Kidney epithelial cell (primary cell): ENCODE measurements around the gene RTP3. TPM values are rescaled to one million over a fixed set of nuclear protein-coding genes. Genes with fewer than 3 reads are reported as not detected.

ENCODE experiments used
- DNase-seq: peaks from one replicate; pipeline ENCODE4 v3.0.0-alpha.2; 2010; ENCODE audit warnings: low read depth
- H3K27me3 ChIP-seq: 2 replicates; pipeline ENCODE4 v1.6.0; 2011; ENCODE audit warnings: low read length; ENCODE audit not compliant: control insufficient read depth, insufficient read depth
- H3K36me3 ChIP-seq: 2 replicates; pipeline ENCODE4 v1.5.1; 2011; ENCODE audit warnings: low read length; ENCODE audit not compliant: control insufficient read depth, insufficient read depth
- H3K4me3 ChIP-seq: 2 replicates; pipeline ENCODE4 v1.5.1; 2011; ENCODE audit warnings: low read depth, mild to moderate bottlenecking, control low read depth, low read length
- total RNA-seq: library from RNA; depleted of rRNA; stranded (reverse); fragments of >200 nt; gene quantifications from 2 replicates; pipeline ENCODE4 v1.2.3, GENCODE V29; 2015
- TF ChIP-seq, protein P1 (sequence below): IDR thresholded peaks from 2 replicates; pipeline ENCODE4 v1.5.1; 2011; ENCODE audit warnings: mild to moderate bottlenecking, moderate library complexity, low read length, control low read depth, inconsistent platforms; ENCODE audit not compliant: insufficient read depth, poor library complexity, severe bottlenecking

The RTP3 gene
- total RNA-seq, 1 donor from 2014 or later = not detected

DNA sequence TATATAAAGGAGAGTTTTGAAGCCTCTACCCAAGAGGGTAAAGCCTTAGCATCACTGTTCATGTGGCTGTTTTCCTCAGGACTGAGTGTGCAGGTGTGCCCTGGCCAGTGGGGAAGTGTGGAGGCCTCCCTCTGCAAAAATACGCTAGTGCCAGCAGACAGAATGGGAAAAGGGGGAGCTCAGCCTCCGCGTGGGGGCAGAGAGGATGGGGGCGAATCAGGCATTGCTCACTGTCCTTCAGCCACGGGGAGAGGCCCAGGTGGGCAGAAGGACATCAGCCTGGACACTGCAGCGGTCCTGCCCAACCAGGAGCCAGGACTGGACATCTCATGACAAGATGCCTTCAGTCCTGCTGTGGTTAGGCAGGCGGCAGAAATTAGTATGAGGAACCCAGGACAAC is 43.2 kb upstream of the RTP3 start:
- H3K4me3 ChIP-seq = no peak overlapping the region
- H3K36me3 ChIP-seq = no peaks in the 10 kb centered on the region
- no peak for DNase-seq
- TF ChIP-seq, protein P1, sequence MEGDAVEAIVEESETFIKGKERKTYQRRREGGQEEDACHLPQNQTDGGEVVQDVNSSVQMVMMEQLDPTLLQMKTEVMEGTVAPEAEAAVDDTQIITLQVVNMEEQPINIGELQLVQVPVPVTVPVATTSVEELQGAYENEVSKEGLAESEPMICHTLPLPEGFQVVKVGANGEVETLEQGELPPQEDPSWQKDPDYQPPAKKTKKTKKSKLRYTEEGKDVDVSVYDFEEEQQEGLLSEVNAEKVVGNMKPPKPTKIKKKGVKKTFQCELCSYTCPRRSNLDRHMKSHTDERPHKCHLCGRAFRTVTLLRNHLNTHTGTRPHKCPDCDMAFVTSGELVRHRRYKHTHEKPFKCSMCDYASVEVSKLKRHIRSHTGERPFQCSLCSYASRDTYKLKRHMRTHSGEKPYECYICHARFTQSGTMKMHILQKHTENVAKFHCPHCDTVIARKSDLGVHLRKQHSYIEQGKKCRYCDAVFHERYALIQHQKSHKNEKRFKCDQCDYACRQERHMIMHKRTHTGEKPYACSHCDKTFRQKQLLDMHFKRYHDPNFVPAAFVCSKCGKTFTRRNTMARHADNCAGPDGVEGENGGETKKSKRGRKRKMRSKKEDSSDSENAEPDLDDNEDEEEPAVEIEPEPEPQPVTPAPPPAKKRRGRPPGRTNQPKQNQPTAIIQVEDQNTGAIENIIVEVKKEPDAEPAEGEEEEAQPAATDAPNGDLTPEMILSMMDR = no peak
- peaks cover 5% of the 10 kb centered on the region for H3K27me3 ChIP-seq

DNA sequence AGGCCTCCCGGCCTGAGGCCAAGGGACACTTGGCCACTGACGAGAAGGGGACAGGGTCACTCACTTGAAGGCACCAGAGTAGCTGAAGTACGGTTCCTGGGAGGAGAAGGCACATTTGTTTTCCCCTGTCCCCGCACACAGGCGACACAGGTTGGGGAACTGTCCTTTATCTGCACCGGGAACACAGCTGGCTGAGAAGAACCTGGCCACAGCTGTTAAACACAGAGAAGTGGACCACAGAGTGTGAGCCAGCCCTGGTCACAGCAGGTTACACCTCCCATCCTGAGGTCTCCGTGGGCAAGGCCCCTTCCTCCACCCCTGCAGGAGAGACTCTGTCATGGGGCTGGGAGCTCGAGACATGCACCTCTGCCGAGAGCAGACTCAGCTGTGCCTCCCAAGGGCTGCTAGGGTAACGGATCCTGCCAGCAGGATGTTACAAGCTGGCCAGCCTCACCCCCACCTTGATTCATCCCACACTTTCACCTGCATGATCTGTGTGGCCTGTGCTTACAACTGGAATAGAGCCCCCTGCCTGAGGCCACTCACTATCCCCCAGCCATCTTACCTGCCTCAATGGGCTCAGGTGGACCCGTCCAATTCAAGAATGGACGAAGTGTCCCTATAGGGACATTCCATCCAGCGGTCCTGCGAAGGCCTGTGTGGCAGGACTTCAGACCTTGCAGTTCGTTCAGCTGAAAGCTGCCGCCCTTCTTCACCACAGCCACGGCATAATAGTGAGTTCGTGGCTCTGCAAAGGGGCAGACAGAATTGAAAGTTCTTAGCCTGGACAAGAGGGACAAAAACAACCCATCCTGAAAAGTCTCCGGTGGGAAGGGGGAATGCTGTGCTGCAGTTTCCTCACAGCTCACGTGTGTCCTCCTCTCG is 42.3 kb upstream of the RTP3 start:
- no peak overlapping the region for H3K4me3 ChIP-seq
- TF ChIP-seq, protein P1 = no peak
- H3K27me3 ChIP-seq = peaks cover 5% of the 10 kb centered on the region
- DNase-seq = no peak
- H3K36me3 ChIP-seq = no peaks in the 10 kb centered on the region

- no peak overlapping the region for H3K4me3 ChIP-seq
- TF ChIP-seq, protein P1 = no peak
- peaks cover 5% of the 10 kb centered on the region for H3K27me3 ChIP-seq
- no peaks in the 10 kb centered on the region for H3K36me3 ChIP-seq
- no peak for DNase-seq
Measured at GRCh38 chr3:46456118-46456517, 41.7 kb upstream of the RTP3 start.

- no peaks in the 10 kb centered on the region for H3K36me3 ChIP-seq
- no peak for DNase-seq
- peaks cover 28% of the 10 kb centered on the region for H3K27me3 ChIP-seq
- no peak overlapping the region for H3K4me3 ChIP-seq
- TF ChIP-seq, protein P1 = no peak
Measured at GRCh38 chr3:46460051-46460450, 37.7 kb upstream of the RTP3 start.

DNA sequence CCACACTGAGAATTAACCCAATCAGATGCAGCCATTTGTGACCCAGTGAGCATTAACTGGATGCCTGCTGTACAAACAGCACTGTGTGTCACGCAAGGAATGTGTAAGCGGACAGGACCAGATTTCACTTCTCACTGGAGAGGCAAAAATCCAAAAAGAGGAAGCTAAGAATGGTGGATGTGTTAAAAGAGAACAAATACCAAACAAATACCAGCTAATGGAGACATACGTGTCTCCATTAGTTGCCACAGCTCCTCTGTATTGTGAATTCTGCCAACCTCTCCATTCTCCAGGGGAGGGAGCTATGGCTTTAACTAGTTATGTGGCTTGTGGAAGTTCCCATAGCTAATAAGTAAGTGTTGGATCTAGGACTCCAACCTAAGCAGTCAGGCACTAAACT is 35.7 kb upstream of the RTP3 start:
- Histone ChIP-seq H3K36me3 (no peaks in the 10 kb centered on the region), H3K4me3 (no peak overlapping the region), H3K27me3 (peaks cover 37% of the 10 kb centered on the region)
- TF ChIP-seq, protein P1 = peak; percentile 12
- no peak for DNase-seq
